Left lung (tissue), 10 donors: Measurements from ENCODE around the gene JARID2. TPM values are rescaled to one million over a fixed set of nuclear protein-coding genes. Genes with fewer than 3 reads are reported as not detected.
A peak's percentile ranks its signal among the peaks of the same experiment; 100 is the strongest.

Source experiments
- ATAC-seq: fragments of 200-7000 bp; cut with Tn5 transposase; one replicate; pipeline ENCODE4 v1.9.1; 2020; ENCODE audit warnings: moderate library complexity
- DNase-seq, 4 donors: peaks; one replicate each; pipeline ENCODE4 v3.0.0-alpha.2; 2013 to 2020
- H3K27ac ChIP-seq, 2 donors: fragments of 200-600 bp; sonication (generic) in 1 of 2; one replicate each; pipeline versions ENCODE4 v1.5.0 to v1.8.0; 2020 to 2021
- H3K27me3 ChIP-seq, 2 donors: fragments of 200-600 bp; sonication (generic) in 1 of 2; one replicate each; pipeline versions ENCODE4 v1.5.0 to v1.8.0; 2020 to 2021
- H3K36me3 ChIP-seq, 2 donors: fragments of 200-600 bp; sonication (generic) in 1 of 2; one replicate each; pipeline versions ENCODE4 v1.5.0 to v1.8.0; 2020 to 2021
- H3K4me1 ChIP-seq, 2 donors: fragments of 200-600 bp; one replicate each; pipeline ENCODE4 v1.8.0; 2021
- H3K4me3 ChIP-seq, 2 donors: fragments of 200-600 bp; sonication (generic) in 1 of 2; one replicate each; pipeline versions ENCODE4 v1.5.0 to v1.8.0; 2020 to 2021; ENCODE audit warnings: mild to moderate bottlenecking in 1 of 2
- H3K9me3 ChIP-seq, 2 donors: fragments of 200-600 bp; sonication (generic) in 1 of 2; one replicate each; pipeline versions ENCODE4 v1.5.0 to v1.8.0; 2020 to 2021
- CTCF ChIP-seq, 2 donors: fragments of 200-600 bp; sonication (generic) in 1 of 2; IDR thresholded peaks; one replicate each; pipeline versions ENCODE4 v1.5.0 to v1.8.0; 2021; ENCODE audit warnings: antibody characterized with exemption in 2 of 2
- intact Hi-C, 2 donors: fragments of 100-400 bp; cut with DNase I; formaldehyde crosslinking; loops; one replicate each; pipeline versions ENCODE4 v1.11.2 to v1.14.2; 2022
- polyA plus RNA-seq, 6 donors: library from polyadenylated mRNA; unstranded; fragments of 120-200 nt; gene quantifications; one replicate each; pipeline ENCODE4 v1.2.1, GENCODE V29; 2013; ENCODE audit not compliant: insufficient read length in 6 of 6
- total RNA-seq, 2 donors: library from RNA; stranded (reverse); fragmentation: NEBNext Ultra II Directional; extraction: Animal tissue kit (Norgen Biotek cat#: 25700); gene quantifications; one replicate each; pipeline ENCODE4 v1.2.1, GENCODE V29; 2021
- donor health status: DM: no; HTN: yes; CAD: no.
- donor health status: DM: no; HTN: no; CAD: no.

The JARID2 gene
- total and polyA plus RNA-seq, 8 donors = 10.2 to 19.4 (median 17.8) TPM

GRCh38 chr6:15499591-15499990 is 253.7 kb downstream of the JARID2 start:
- Histone ChIP-seq H3K36me3 (peaks cover 0 to 88% of the 10 kb centered on the region in 2 donors), H3K27ac (no peak overlapping the region), H3K4me3 (no peak overlapping the region), H3K27me3 (no peaks in the 10 kb centered on the region), H3K9me3 (no peaks in the 10 kb centered on the region), H3K4me1 (peaks cover 11 to 21% of the 10 kb centered on the region in 2 donors)
- intact Hi-C loops = no loop called here
- DNase-seq (peak in 1 of 4 donors; percentile 23), ATAC-seq (no peak)
- TF ChIP-seq CTCF (IDR thresholded peaks at IDR 0.05) = no peak

GRCh38 chr6:15500078-15500740 is 254.3 kb downstream of the JARID2 start:
- no peaks in the 10 kb centered on the region for H3K27me3 ChIP-seq
- ATAC-seq (no peak), DNase-seq (peak in 1 of 4 donors; percentile 23)
- peaks cover 13 to 26% of the 10 kb centered on the region in 2 donors for H3K4me1 ChIP-seq
- peaks cover 0 to 81% of the 10 kb centered on the region in 2 donors for H3K36me3 ChIP-seq
- H3K27ac ChIP-seq = no peak overlapping the region
- no peaks in the 10 kb centered on the region for H3K9me3 ChIP-seq
- TF ChIP-seq CTCF (IDR thresholded peaks at IDR 0.05) = no peak
- intact Hi-C loops = no loop called here
- no peak overlapping the region for H3K4me3 ChIP-seq

- DNase-seq (peak in 2 of 4 donors; percentile 15 to 69), ATAC-seq (no peak)
- H3K27ac ChIP-seq = no peak overlapping the region
- TF ChIP-seq CTCF (IDR thresholded peaks at IDR 0.05) = no peak
- no peak overlapping the region for H3K4me3 ChIP-seq
- H3K36me3 ChIP-seq = peaks cover 0 to 80% of the 10 kb centered on the region in 2 donors
- H3K9me3 ChIP-seq = no peaks in the 10 kb centered on the region
- H3K27me3 ChIP-seq = no peaks in the 10 kb centered on the region
- H3K4me1 ChIP-seq = peaks cover 16 to 31% of the 10 kb centered on the region in 2 donors
- intact Hi-C loops = no loop called here
Observed at GRCh38 chr6:15500901-15501825, 255.3 kb downstream of the JARID2 start.

- intact Hi-C loops = no loop called here
- H3K4me1 ChIP-seq = peaks cover 16 to 31% of the 10 kb centered on the region in 2 donors
- no peak overlapping the region for H3K27ac ChIP-seq
- ATAC-seq (no peak), DNase-seq (peak in 3 of 4 donors; percentile 34 to 68 (median 59))
- H3K27me3 ChIP-seq = no peaks in the 10 kb centered on the region
- no peak overlapping the region for H3K4me3 ChIP-seq
- H3K36me3 ChIP-seq = peaks cover 0 to 79% of the 10 kb centered on the region in 2 donors
- no peak for TF ChIP-seq CTCF (IDR thresholded peaks at IDR 0.05)
- no peaks in the 10 kb centered on the region for H3K9me3 ChIP-seq
Observed at GRCh38 chr6:15501826-15502445, 256.1 kb downstream of the JARID2 start.
